GM18511 (cell line): Measurements from ENCODE around the gene PPT2.
"Not testable (repeated sequence)": the region's sequence is repeated elsewhere in the genome, so short reads cannot be mapped to it uniquely, and the experiment has no call there.

Experiments used
- ATAC-seq: cut with Tn5 transposase; IDR thresholded peaks from one replicate; pipeline ENCODE4 v1.9.1; 2021; ENCODE audit warnings: mild to moderate bottlenecking, moderate library complexity; ENCODE audit not compliant: unreplicated experiment

PPT2 gene

GRCh38 chr6:32188381-32189068, 34.6 kb downstream of the PPT2 start:
- ATAC-seq: no peak

GRCh38 chr6:32189069-32189741, 35.3 kb downstream of the PPT2 start:
- no peak for ATAC-seq

GRCh38 chr6:32189742-32190053, 35.8 kb downstream of the PPT2 start:
- ATAC-seq: no peak

GRCh38 chr6:32190054-32190851, 36.3 kb downstream of the PPT2 start, which contains the start of gene PBX2:
Gene PBX2 (minus strand): TSS chr6:32190202. CDS start chr6:32189915, 287 bp downstream.
- peak; percentile 65 for ATAC-seq

- ATAC-seq: no peak
These were observed 37.2 kb downstream of the PPT2 start for GRCh38 chr6:32190911-32191677.

- ATAC-seq: no peak
These were observed 38.0 kb downstream of the PPT2 start for GRCh38 chr6:32191696-32192607.

- no peak for ATAC-seq
These were observed 38.7 kb downstream of the PPT2 start, which contains the start of gene GPSM3 for GRCh38 chr6:32192608-32193039. Gene GPSM3 (minus strand): TSS chr6:32192643. CDS start chr6:32192513, 130 bp downstream.

- ATAC-seq: not testable (repeated sequence)
These were observed 39.2 kb downstream of the PPT2 start for GRCh38 chr6:32193096-32193495.

GRCh38 chr6:32194388-32194787, 40.4 kb downstream of the PPT2 start:
- ATAC-seq: no peak

GRCh38 chr6:32194825-32195651, 41.1 kb downstream of the PPT2 start:
- no peak for ATAC-seq

GRCh38 chr6:32195652-32195901, 41.6 kb downstream of the PPT2 start:
- ATAC-seq: peak; percentile 79

- ATAC-seq: peak; percentile 81
These were observed 42.2 kb downstream of the PPT2 start for GRCh38 chr6:32195902-32196681.

- ATAC-seq: no peak
These were observed 43.0 kb downstream of the PPT2 start for GRCh38 chr6:32196682-32197616.

GRCh38 chr6:32198345-32198696, 44.4 kb downstream of the PPT2 start:
- no peak for ATAC-seq

GRCh38 chr6:32198866-32199265, 44.9 kb downstream of the PPT2 start:
- no peak for ATAC-seq

- no peak for ATAC-seq
These were observed 47.0 kb downstream of the PPT2 start for GRCh38 chr6:32200711-32201475.

GRCh38 chr6:32202186-32202585, 48.2 kb downstream of the PPT2 start:
- ATAC-seq: no peak
